ENCODE data around the gene TMEM130. TPM values are rescaled to one million over a fixed set of nuclear protein-coding genes. Genes with fewer than 3 reads are reported as not detected.
"Not testable (repeated sequence)": the region's sequence is repeated elsewhere in the genome, so short reads cannot be mapped to it uniquely, and the experiment has no call there.

TMEM130 gene
- total RNA-seq, 1 experiment from 2014 or later, result 1.7 TPM

- Histone ChIP-seq H3K4me1 (ENCODE audit: insufficient read depth, low read length) (no peaks in the 10 kb centered on the region; the same call in 1 of the 2 replicates), H3K9me3 (ENCODE audit: control insufficient read depth, low read depth, low read length) (no peaks in the 10 kb centered on the region), H3K4ac (ENCODE audit: low read depth, low read length) (no peak overlapping the region), H2BK120ac (ENCODE audit: low read depth, low read length, poor library complexity, severe bottlenecking) (no peak overlapping the region), H4K91ac (ENCODE audit: insufficient read length, low read depth, low read length) (no peak overlapping the region), H3T11ph (ENCODE audit: low read length) (no peak overlapping the region), H3K4me2 (ENCODE audit: insufficient read depth, insufficient read length, low read length) (no peak overlapping the region), H4K5ac (ENCODE audit: insufficient read length, low read depth, low read length) (no peak overlapping the region), H3K14ac (ENCODE audit: insufficient read depth, low read length) (no peak overlapping the region), H2AK5ac (ENCODE audit: insufficient read length, low read length) (no peak overlapping the region), H3K56ac (ENCODE audit: insufficient read length, low read depth, low read length) (no peak overlapping the region), H3K27ac (ENCODE audit: insufficient read length, low read depth, low read length) (no peak overlapping the region), H2BK20ac (ENCODE audit: low read depth, low read length, poor library complexity, severe bottlenecking) (no peak overlapping the region), H3K23me2 (ENCODE audit: insufficient read length, low read depth, low read length, poor library complexity, severe bottlenecking) (peaks cover 7% of the 10 kb centered on the region), H3K79me1 (ENCODE audit: insufficient read depth, low read depth, low read length, poor library complexity, severe bottlenecking) (peaks cover 4% of the 10 kb centered on the region), H4K20me1 (ENCODE audit: control insufficient read depth, insufficient read depth, insufficient read length) (no peaks in the 10 kb centered on the region), H3K79me2 (ENCODE audit: insufficient read depth, low read length) (peaks cover 8% of the 10 kb centered on the region), H3K23ac (ENCODE audit: insufficient read length, low read depth, low read length) (no peak overlapping the region), H2BK15ac (ENCODE audit: low read depth, low read length) (no peak overlapping the region), H3K18ac (ENCODE audit: insufficient read length, low read depth, low read length) (no peak overlapping the region), H3K9ac (ENCODE audit: extremely low read depth, insufficient read length, low read length) (no peak overlapping the region), H2BK5ac (ENCODE audit: insufficient read length, low read length) (no peak overlapping the region), H2AFZ (ENCODE audit: low read length) (no peak overlapping the region), H4K8ac (replicated peaks; ENCODE audit: insufficient read length, low read depth, low read length) (no peak overlapping the region), H3K27me3 (ENCODE audit: insufficient read depth, low read length) (no peaks in the 10 kb centered on the region), H2BK12ac (ENCODE audit: insufficient read length, low read depth, low read length) (no peak overlapping the region)
- no peak for TF ChIP-seq CTCF (conservative IDR thresholded peaks at IDR 0.05)
- peaks cover 28% of the 10 kb centered on the region for H3K27me3 Mint-ChIP-seq (ENCODE audit: low read depth)
- WGBS (ENCODE audit: extremely low coverage, insufficient read length, low lambda C conversion rate), result no CpG with 5 or more reads among the region's 1 CpG
- no peak overlapping the region for H3K4me3 Mint-ChIP-seq
- no peak overlapping the region for H3K27ac Mint-ChIP-seq
- no peaks in the 10 kb centered on the region for H3K9me3 Mint-ChIP-seq
- H3K36me3 Mint-ChIP-seq (ENCODE audit: insufficient read depth in 1 of 3, low read depth in 3 of 3), result no peaks in the 10 kb centered on the region
- peaks cover 13 to 16% of the 10 kb centered on the region in 2 experiments for H3K4me1 Mint-ChIP-seq
- DNase-seq, result no peak
Measured at GRCh38 chr7:98874942-98875341, 5.1 kb upstream of the TMEM130 start.

GRCh38 chr7:98873610-98874009 lies 3.8 kb upstream of the TMEM130 start:
- not testable (repeated sequence) for H4K5ac ChIP-seq (ENCODE audit: insufficient read length, low read depth, low read length); H3K27ac Mint-ChIP-seq; H3K4ac ChIP-seq (ENCODE audit: low read depth, low read length); H3K4me3 Mint-ChIP-seq; H2AK5ac ChIP-seq (ENCODE audit: insufficient read length, low read length); H4K8ac ChIP-seq (replicated peaks; ENCODE audit: insufficient read length, low read depth, low read length); H2BK20ac ChIP-seq (ENCODE audit: low read depth, low read length, poor library complexity, severe bottlenecking); H3K56ac ChIP-seq (ENCODE audit: insufficient read length, low read depth, low read length); H3K79me1 ChIP-seq (ENCODE audit: insufficient read depth, low read depth, low read length, poor library complexity, severe bottlenecking); H3K4me2 ChIP-seq (ENCODE audit: insufficient read depth, insufficient read length, low read length); H4K20me1 ChIP-seq (ENCODE audit: control insufficient read depth, insufficient read depth, insufficient read length); H2BK12ac ChIP-seq (ENCODE audit: insufficient read length, low read depth, low read length); H4K91ac ChIP-seq (ENCODE audit: insufficient read length, low read depth, low read length); H3K36me3 Mint-ChIP-seq (ENCODE audit: insufficient read depth in 1 of 3, low read depth in 3 of 3); H3K14ac ChIP-seq (ENCODE audit: insufficient read depth, low read length); H2BK120ac ChIP-seq (ENCODE audit: low read depth, low read length, poor library complexity, severe bottlenecking); H3K23ac ChIP-seq (ENCODE audit: insufficient read length, low read depth, low read length); H2AFZ ChIP-seq (ENCODE audit: low read length); H3T11ph ChIP-seq (ENCODE audit: low read length); H2BK15ac ChIP-seq (ENCODE audit: low read depth, low read length); H2BK5ac ChIP-seq (ENCODE audit: insufficient read length, low read length); H3K9me3 ChIP-seq (ENCODE audit: control insufficient read depth, low read depth, low read length); H3K18ac ChIP-seq (ENCODE audit: insufficient read length, low read depth, low read length); H3K9me3 Mint-ChIP-seq; H3K27ac ChIP-seq (ENCODE audit: insufficient read length, low read depth, low read length); DNase-seq; H3K9ac ChIP-seq (ENCODE audit: extremely low read depth, insufficient read length, low read length); H3K23me2 ChIP-seq (ENCODE audit: insufficient read length, low read depth, low read length, poor library complexity, severe bottlenecking); H3K4me1 ChIP-seq (ENCODE audit: insufficient read depth, low read length); H3K79me2 ChIP-seq (ENCODE audit: insufficient read depth, low read length)
- Mint-ChIP-seq H3K27me3 (ENCODE audit: low read depth) (peaks cover 40% of the 10 kb centered on the region), H3K4me1 (peaks cover 8 to 14% of the 10 kb centered on the region in 2 experiments)
- no CpG with 5 or more reads among the region's 11 CpGs for WGBS (ENCODE audit: extremely low coverage, insufficient read length, low lambda C conversion rate)
- peaks cover 10% of the 10 kb centered on the region; the same call in 1 of the 2 replicates for H3K27me3 ChIP-seq (ENCODE audit: insufficient read depth, low read length)
